HG02943 (cell line): ENCODE measurements around the gene APOC3.

ENCODE experiments used
- ATAC-seq: cut with Tn5 transposase; IDR thresholded peaks from one replicate; pipeline ENCODE4 v1.9.1; 2021; ENCODE audit warnings: mild to moderate bottlenecking, low read depth, moderate library complexity; ENCODE audit not compliant: unreplicated experiment

Gene APOC3

GRCh38 chr11:116869610-116870009 is 39.9 kb downstream of the APOC3 start:
- ATAC-seq: no peak

GRCh38 chr11:116870054-116870453 is 40.3 kb downstream of the APOC3 start:
- ATAC-seq: no peak

- no peak for ATAC-seq
Measured at GRCh38 chr11:116871248-116871647, 41.5 kb downstream of the APOC3 start.

GRCh38 chr11:116873381-116873780 is 43.7 kb downstream of the APOC3 start:
- ATAC-seq: no peak

GRCh38 chr11:116874251-116874650 is 44.5 kb downstream of the APOC3 start:
- no peak for ATAC-seq

- ATAC-seq: no peak
Measured at GRCh38 chr11:116875194-116875593, 45.5 kb downstream of the APOC3 start.

GRCh38 chr11:116876656-116877055 is 46.9 kb downstream of the APOC3 start:
- no peak for ATAC-seq

- ATAC-seq: no peak
Measured at GRCh38 chr11:116879800-116880625, 50.3 kb downstream of the APOC3 start.

GRCh38 chr11:116881143-116881542 is 51.4 kb downstream of the APOC3 start:
- no peak for ATAC-seq

GRCh38 chr11:116882386-116882785 is 52.7 kb downstream of the APOC3 start:
- no peak for ATAC-seq
